Mesendoderm (in vitro differentiated cells): Measurements from ENCODE around the gene SCO1.

Experiments
- DNase-seq: peaks from one replicate; pipeline ENCODE4 v3.0.0; 2013
- H2AK5ac ChIP-seq: 2 replicates; pipeline ENCODE4 v1.6.1; 2013; ENCODE audit warnings: low read length, inconsistent platforms
- H2BK120ac ChIP-seq: 2 replicates; pipeline ENCODE4 v1.6.1; 2013; ENCODE audit warnings: low read depth, mild to moderate bottlenecking, low read length, moderate library complexity, mixed read lengths
- H2BK15ac ChIP-seq: replicated peaks from 2 replicates; pipeline ENCODE4 v1.6.1; 2013; ENCODE audit warnings: low read depth, mild to moderate bottlenecking, moderate library complexity
- H2BK5ac ChIP-seq: 2 replicates; pipeline ENCODE4 v1.6.1; 2013; ENCODE audit warnings: low read length, inconsistent platforms
- H3K18ac ChIP-seq: 2 replicates; pipeline ENCODE4 v1.6.1; 2013; ENCODE audit warnings: mild to moderate bottlenecking, low read length, mixed read lengths
- H3K23ac ChIP-seq: one replicate; pipeline ENCODE4 v1.6.1; 2013; ENCODE audit warnings: low read length
- H3K27ac ChIP-seq: 2 replicates; pipeline ENCODE4 v1.5.1; 2013; ENCODE audit warnings: low read depth, mild to moderate bottlenecking, inconsistent platforms, low read length, moderate library complexity
- H3K27me3 ChIP-seq: 2 replicates; pipeline ENCODE4 v1.6.1; 2013; ENCODE audit warnings: low read length, control low read depth, mild to moderate bottlenecking, inconsistent platforms; ENCODE audit not compliant: insufficient read depth, poor library complexity
- H3K36me3 ChIP-seq: 2 replicates; pipeline ENCODE4 v1.6.1; 2013; ENCODE audit warnings: low read length, inconsistent platforms; ENCODE audit not compliant: control insufficient read depth, insufficient read depth
- H3K4ac ChIP-seq: one replicate; pipeline ENCODE4 v1.6.1; 2013; ENCODE audit warnings: low read depth, mild to moderate bottlenecking, low read length, moderate library complexity
- H3K4me1 ChIP-seq: 2 replicates; pipeline ENCODE4 v1.6.1; 2013; ENCODE audit warnings: low read depth, low read length, inconsistent platforms; ENCODE audit not compliant: control insufficient read depth
- H3K4me2 ChIP-seq: 2 replicates; pipeline ENCODE4 v1.6.1; 2013; ENCODE audit warnings: low read length
- H3K4me3 ChIP-seq: 2 replicates; pipeline ENCODE4 v1.5.1; 2013; ENCODE audit warnings: mild to moderate bottlenecking, low read length
- H3K56ac ChIP-seq: one replicate; pipeline ENCODE4 v1.6.1; 2013; ENCODE audit warnings: low read length
- H3K79me1 ChIP-seq: 2 replicates; pipeline ENCODE4 v1.6.1; 2013; ENCODE audit warnings: low read length, inconsistent platforms
- H3K79me2 ChIP-seq: 2 replicates; pipeline ENCODE4 v1.6.1; 2013; ENCODE audit warnings: mild to moderate bottlenecking, low read length; ENCODE audit not compliant: control insufficient read depth, insufficient read depth
- H3K9ac ChIP-seq: 2 replicates; pipeline ENCODE4 v1.6.1; 2013; ENCODE audit warnings: low read length, inconsistent platforms
- H4K5ac ChIP-seq: one replicate; pipeline ENCODE4 v1.6.1; 2013; ENCODE audit warnings: low read length
- H4K8ac ChIP-seq: one replicate; pipeline ENCODE4 v1.6.1; 2013; ENCODE audit warnings: low read depth, mild to moderate bottlenecking, control low read depth, low read length, moderate library complexity
- WGBS: extraction: QIAGEN DNeasy Blood & Tissue Kit; methylation state at CpG from one replicate; pipeline ENCODE4 v1.1.7; 2013; ENCODE audit warnings: low lambda C conversion rate, missing lambda C conversion rate; ENCODE audit not compliant: insufficient coverage; ENCODE audit errors: extremely low coverage; 5-methylcytosine and 5-hydroxymethylcytosine counted together

The SCO1 gene

DNA sequence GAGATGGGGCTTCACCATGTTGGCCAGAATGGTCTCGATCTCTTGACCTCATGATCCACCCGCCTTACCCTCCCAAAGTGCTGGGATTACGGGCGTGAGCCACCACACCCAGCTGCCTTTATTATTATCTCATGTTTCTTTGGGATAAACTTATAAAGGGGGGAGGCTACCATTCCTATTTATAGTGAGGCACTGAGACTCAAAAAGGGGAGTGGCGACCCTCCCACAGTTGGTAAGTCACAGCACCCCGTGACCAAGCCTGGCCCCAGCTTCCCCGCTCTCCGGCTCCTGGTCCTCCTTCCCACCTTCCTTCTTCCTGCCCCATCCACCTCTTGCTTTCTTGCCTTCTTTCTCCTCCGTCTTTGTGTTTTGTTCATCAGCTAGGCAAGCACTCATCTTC lies 45.4 kb downstream of the SCO1 start:
- H3K56ac ChIP-seq, result no peak overlapping the region
- no peak overlapping the region for H2BK5ac ChIP-seq
- H3K4me1 ChIP-seq, result no peaks in the 10 kb centered on the region
- H4K8ac ChIP-seq, result no peak overlapping the region
- H3K9ac ChIP-seq, result no peak overlapping the region
- no peak overlapping the region for H3K27ac ChIP-seq
- H2AK5ac ChIP-seq, result no peak overlapping the region
- H2BK120ac ChIP-seq, result no peak overlapping the region
- H3K36me3 ChIP-seq, result no peaks in the 10 kb centered on the region
- no peak overlapping the region for H3K18ac ChIP-seq
- no peaks in the 10 kb centered on the region for H3K79me1 ChIP-seq
- no peak for DNase-seq
- no peaks in the 10 kb centered on the region for H3K27me3 ChIP-seq
- no peak overlapping the region for H3K23ac ChIP-seq
- no peak overlapping the region for H3K4ac ChIP-seq
- H2BK15ac ChIP-seq, result no peak overlapping the region
- no peak overlapping the region for H3K4me3 ChIP-seq
- H3K79me2 ChIP-seq, result no peaks in the 10 kb centered on the region
- no CpG with 5 or more reads among the region's 9 CpGs for WGBS
- H4K5ac ChIP-seq, result no peak overlapping the region
- no peak overlapping the region for H3K4me2 ChIP-seq

- Histone ChIP-seq H3K79me2 (no peaks in the 10 kb centered on the region), H3K4me3 (no peak overlapping the region), H3K18ac (no peak overlapping the region), H2BK120ac (no peak overlapping the region), H2BK5ac (no peak overlapping the region), H3K4ac (no peak overlapping the region), H3K23ac (no peak overlapping the region), H2AK5ac (no peak overlapping the region), H4K8ac (no peak overlapping the region), H3K9ac (no peak overlapping the region), H3K79me1 (no peaks in the 10 kb centered on the region), H3K27me3 (no peaks in the 10 kb centered on the region), H2BK15ac (no peak overlapping the region), H3K4me1 (no peaks in the 10 kb centered on the region), H4K5ac (no peak overlapping the region), H3K36me3 (no peaks in the 10 kb centered on the region), H3K56ac (no peak overlapping the region), H3K27ac (no peak overlapping the region), H3K4me2 (no peak overlapping the region)
- 100% methylated on average over 1 of the region's 5 CpGs for WGBS
- DNase-seq, result no peak
These were observed 47.7 kb downstream of the SCO1 start for GRCh38 chr17:10649602-10650001.

DNA sequence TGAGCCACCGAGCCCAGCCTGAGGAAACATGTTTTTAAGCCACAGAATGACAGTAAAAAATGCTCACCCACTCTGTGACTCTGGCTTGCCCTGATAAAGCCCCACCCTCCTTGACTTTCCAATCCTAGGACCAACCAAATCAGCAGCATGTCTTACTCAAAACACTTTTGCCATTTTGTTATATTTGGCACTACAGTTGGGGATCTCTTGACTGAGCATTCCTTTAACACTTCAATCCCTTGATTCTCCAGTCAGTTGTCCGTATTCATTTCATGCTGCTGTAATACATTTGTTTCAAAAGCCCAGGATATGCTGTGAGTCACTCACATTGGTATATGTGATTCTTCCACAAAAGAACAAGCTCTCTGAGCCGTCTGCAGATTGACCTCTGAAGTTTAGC lies 48.4 kb downstream of the SCO1 start:
- H3K4me3 ChIP-seq, result no peak overlapping the region
- no peak overlapping the region for H2AK5ac ChIP-seq
- H3K9ac ChIP-seq, result no peak overlapping the region
- H2BK15ac ChIP-seq, result no peak overlapping the region
- no peak overlapping the region for H2BK5ac ChIP-seq
- no peaks in the 10 kb centered on the region for H3K4me1 ChIP-seq
- H3K4ac ChIP-seq, result no peak overlapping the region
- H3K27me3 ChIP-seq, result no peaks in the 10 kb centered on the region
- no peak overlapping the region for H3K4me2 ChIP-seq
- no peak for DNase-seq
- no peaks in the 10 kb centered on the region for H3K79me1 ChIP-seq
- H3K27ac ChIP-seq, result no peak overlapping the region
- no peak overlapping the region for H3K23ac ChIP-seq
- H3K79me2 ChIP-seq, result no peaks in the 10 kb centered on the region
- no peak overlapping the region for H3K18ac ChIP-seq
- no peak overlapping the region for H3K56ac ChIP-seq
- H4K5ac ChIP-seq, result no peak overlapping the region
- H3K36me3 ChIP-seq, result no peaks in the 10 kb centered on the region
- H4K8ac ChIP-seq, result no peak overlapping the region
- WGBS, result no CpG with 5 or more reads among the region's 3 CpGs
- H2BK120ac ChIP-seq, result no peak overlapping the region

DNA sequence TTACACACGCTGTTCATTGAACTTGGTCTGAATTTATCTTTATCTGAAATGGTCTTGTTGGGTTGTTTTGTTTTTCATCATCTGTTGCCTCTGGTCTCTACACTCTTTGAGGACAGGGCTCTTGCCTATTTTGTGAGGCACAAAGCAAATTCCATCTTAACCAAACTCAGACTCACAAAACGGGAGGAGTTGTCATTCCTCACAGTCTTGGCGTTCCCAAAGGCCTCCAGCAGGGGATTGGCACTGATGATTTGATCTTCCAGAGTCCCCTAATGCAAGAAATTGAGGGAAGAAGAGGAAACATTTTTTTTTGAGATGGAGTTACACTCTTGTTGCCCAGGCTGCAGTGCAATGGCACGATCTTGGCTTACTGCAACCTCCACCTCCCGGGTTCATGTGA lies 49.0 kb downstream of the SCO1 start:
- no peak overlapping the region for H3K4me2 ChIP-seq
- no peaks in the 10 kb centered on the region for H3K4me1 ChIP-seq
- no peak overlapping the region for H2BK120ac ChIP-seq
- no peak overlapping the region for H2BK15ac ChIP-seq
- no peaks in the 10 kb centered on the region for H3K27me3 ChIP-seq
- H3K79me2 ChIP-seq, result no peaks in the 10 kb centered on the region
- H3K56ac ChIP-seq, result no peak overlapping the region
- no peak overlapping the region for H4K8ac ChIP-seq
- H3K4me3 ChIP-seq, result no peak overlapping the region
- no peak overlapping the region for H3K4ac ChIP-seq
- no peak overlapping the region for H3K27ac ChIP-seq
- H2BK5ac ChIP-seq, result no peak overlapping the region
- DNase-seq, result no peak
- H4K5ac ChIP-seq, result no peak overlapping the region
- no CpG with 5 or more reads among the region's 5 CpGs for WGBS
- H2AK5ac ChIP-seq, result no peak overlapping the region
- H3K9ac ChIP-seq, result no peak overlapping the region
- H3K36me3 ChIP-seq, result no peaks in the 10 kb centered on the region
- H3K79me1 ChIP-seq, result no peaks in the 10 kb centered on the region
- H3K23ac ChIP-seq, result no peak overlapping the region
- H3K18ac ChIP-seq, result no peak overlapping the region

- no peaks in the 10 kb centered on the region for H3K79me2 ChIP-seq
- no peak overlapping the region for H3K23ac ChIP-seq
- DNase-seq, result peak; percentile 75
- H3K4me1 ChIP-seq, result no peaks in the 10 kb centered on the region
- no peak overlapping the region for H3K27ac ChIP-seq
- no peak overlapping the region for H4K5ac ChIP-seq
- no peak overlapping the region for H3K4me3 ChIP-seq
- H2BK5ac ChIP-seq, result no peak overlapping the region
- no peak overlapping the region for H2AK5ac ChIP-seq
- H2BK15ac ChIP-seq, result no peak overlapping the region
- H2BK120ac ChIP-seq, result no peak overlapping the region
- no CpG with 5 or more reads among the region's 8 CpGs for WGBS
- H3K4me2 ChIP-seq, result no peak overlapping the region
- no peak overlapping the region for H3K9ac ChIP-seq
- no peaks in the 10 kb centered on the region for H3K27me3 ChIP-seq
- H3K79me1 ChIP-seq, result no peaks in the 10 kb centered on the region
- H3K4ac ChIP-seq, result no peak overlapping the region
- H3K36me3 ChIP-seq, result no peaks in the 10 kb centered on the region
- H4K8ac ChIP-seq, result no peak overlapping the region
- no peak overlapping the region for H3K56ac ChIP-seq
- no peak overlapping the region for H3K18ac ChIP-seq
These were observed 50.8 kb downstream of the SCO1 start for GRCh38 chr17:10646392-10646990.

- no peaks in the 10 kb centered on the region for H3K79me1 ChIP-seq
- no CpG with 5 or more reads among the region's 3 CpGs for WGBS
These were observed 56.9 kb downstream of the SCO1 start for GRCh38 chr17:10640475-10640874.

More at GRCh38 chr17:10640475-10640874, 56.9 kb downstream of the SCO1 start:
- Histone ChIP-seq H3K18ac (no peak overlapping the region), H4K5ac (no peak overlapping the region), H3K79me2 (no peaks in the 10 kb centered on the region), H2BK5ac (no peak overlapping the region), H3K23ac (no peak overlapping the region), H3K4me2 (no peak overlapping the region), H4K8ac (no peak overlapping the region), H3K4ac (no peak overlapping the region), H3K27ac (no peak overlapping the region), H3K4me1 (no peaks in the 10 kb centered on the region), H3K27me3 (no peaks in the 10 kb centered on the region), H2BK15ac (no peak overlapping the region), H3K56ac (no peak overlapping the region), H3K36me3 (no peaks in the 10 kb centered on the region), H2BK120ac (no peak overlapping the region), H3K9ac (no peak overlapping the region), H2AK5ac (no peak overlapping the region), H3K4me3 (no peak overlapping the region)
- no peak for DNase-seq
